H9 (cell line): ENCODE results near the gene BCO1. TPM values are rescaled to one million over a fixed set of nuclear protein-coding genes. Genes with fewer than 3 reads are reported as not detected.

ENCODE experiments used
- DNase-seq: peaks from one replicate; pipeline ENCODE4 v3.0.0-alpha.2; 2017
- H2AFZ ChIP-seq: one replicate; pipeline ENCODE4 v1.6.1; 2013; ENCODE audit warnings: mild to moderate bottlenecking, low read length, control low read depth, moderate library complexity
- H2AK5ac ChIP-seq: 2 replicates; pipeline ENCODE4 v1.6.1; 2013; ENCODE audit warnings: low read length, control low read depth, mixed read lengths; ENCODE audit not compliant: insufficient read length
- H2BK120ac ChIP-seq: one replicate; pipeline ENCODE4 v1.6.1; 2013; ENCODE audit warnings: low read depth, mild to moderate bottlenecking, low read length, control low read depth, inconsistent platforms; ENCODE audit not compliant: poor library complexity, severe bottlenecking
- H2BK12ac ChIP-seq: 2 replicates; pipeline ENCODE4 v1.6.1; 2013; ENCODE audit warnings: low read length, control low read depth, mixed read lengths, low read depth; ENCODE audit not compliant: insufficient read length
- H2BK15ac ChIP-seq: 2 replicates; pipeline ENCODE4 v1.6.1; 2013; ENCODE audit warnings: low read depth, low read length, control low read depth
- H2BK20ac ChIP-seq: one replicate; pipeline ENCODE4 v1.6.1; 2013; ENCODE audit warnings: low read depth, mild to moderate bottlenecking, low read length, control low read depth, inconsistent platforms; ENCODE audit not compliant: poor library complexity, severe bottlenecking
- H2BK5ac ChIP-seq: 2 replicates; pipeline ENCODE4 v1.6.1; 2013; ENCODE audit warnings: low read length, control low read depth, mixed read lengths; ENCODE audit not compliant: insufficient read length
- H3K14ac ChIP-seq: 2 replicates; pipeline ENCODE4 v1.6.1; 2013; ENCODE audit warnings: low read length, control low read depth; ENCODE audit not compliant: insufficient read depth
- H3K18ac ChIP-seq: 2 replicates; pipeline ENCODE4 v1.6.1; 2013; ENCODE audit warnings: low read depth, mild to moderate bottlenecking, mixed read lengths, low read length, control low read depth; ENCODE audit not compliant: insufficient read length
- H3K23ac ChIP-seq: 2 replicates; pipeline ENCODE4 v1.6.1; 2013; ENCODE audit warnings: low read length, control low read depth, mixed read lengths, low read depth; ENCODE audit not compliant: insufficient read length
- H3K23me2 ChIP-seq: 2 replicates; pipeline ENCODE4 v1.6.1; 2013; ENCODE audit warnings: low read depth, mild to moderate bottlenecking, mixed read lengths, low read length, control low read depth; ENCODE audit not compliant: insufficient read length, poor library complexity, severe bottlenecking
- H3K27ac ChIP-seq: 2 replicates; pipeline ENCODE4 v1.5.1; 2013; ENCODE audit warnings: low read length, control low read depth, mixed read lengths, low read depth; ENCODE audit not compliant: insufficient read length
- H3K27me3 ChIP-seq: 2 replicates; pipeline ENCODE4 v1.6.1; 2013; ENCODE audit warnings: low read length, control low read depth, inconsistent platforms; ENCODE audit not compliant: insufficient read depth
- H3K4ac ChIP-seq: 2 replicates; pipeline ENCODE4 v1.6.1; 2013; ENCODE audit warnings: low read depth, mild to moderate bottlenecking, control low read depth, inconsistent platforms, low read length, moderate library complexity
- H3K4me1 ChIP-seq: 2 replicates; pipeline ENCODE4 v1.6.1; 2013; ENCODE audit warnings: low read length, control low read depth, inconsistent platforms; ENCODE audit not compliant: insufficient read depth
- H3K4me2 ChIP-seq: 2 replicates; pipeline ENCODE4 v1.6.1; 2013; ENCODE audit warnings: low read length, control low read depth, mixed read lengths; ENCODE audit not compliant: insufficient read length, insufficient read depth
- H3K56ac ChIP-seq: 2 replicates; pipeline ENCODE4 v1.6.1; 2013; ENCODE audit warnings: low read depth, mild to moderate bottlenecking, mixed read lengths, low read length, control low read depth; ENCODE audit not compliant: insufficient read length
- H3K79me1 ChIP-seq: 2 replicates; pipeline ENCODE4 v1.6.1; 2013; ENCODE audit warnings: low read depth, mild to moderate bottlenecking, moderate library complexity, low read length, control low read depth, inconsistent platforms; ENCODE audit not compliant: insufficient read depth, poor library complexity, severe bottlenecking
- H3K79me2 ChIP-seq: 2 replicates; pipeline ENCODE4 v1.6.1; 2013; ENCODE audit warnings: low read length, control low read depth, inconsistent platforms; ENCODE audit not compliant: insufficient read depth
- H3K9ac ChIP-seq: 2 replicates; pipeline ENCODE4 v1.6.1; 2013; ENCODE audit warnings: low read length, control low read depth, mixed read lengths; ENCODE audit not compliant: insufficient read length; ENCODE audit errors: extremely low read depth
- H3K9me3 ChIP-seq: one replicate; pipeline ENCODE4 v1.6.1; 2013; ENCODE audit warnings: low read depth, low read length, inconsistent platforms; ENCODE audit not compliant: control insufficient read depth
- H3T11ph ChIP-seq: one replicate; pipeline ENCODE4 v1.6.1; 2013; ENCODE audit warnings: mild to moderate bottlenecking, low read length, control low read depth, inconsistent platforms
- H4K20me1 ChIP-seq: one replicate; pipeline ENCODE4 v1.6.1; 2013; ENCODE audit not compliant: control insufficient read depth, insufficient read length, insufficient read depth
- H4K5ac ChIP-seq: 2 replicates; pipeline ENCODE4 v1.6.1; 2013; ENCODE audit warnings: low read depth, mild to moderate bottlenecking, mixed read lengths, low read length, control low read depth; ENCODE audit not compliant: insufficient read length
- H4K8ac ChIP-seq: replicated peaks from 2 replicates; pipeline ENCODE4 v1.6.1; 2013; ENCODE audit warnings: low read length, control low read depth, mixed read lengths, low read depth; ENCODE audit not compliant: insufficient read length
- H4K91ac ChIP-seq: 2 replicates; pipeline ENCODE4 v1.6.1; 2013; ENCODE audit warnings: low read depth, mild to moderate bottlenecking, moderate library complexity, mixed read lengths, low read length, control low read depth; ENCODE audit not compliant: insufficient read length
- H3K27ac Mint-ChIP-seq, 3 experiments: 2 replicates in 2 of 3; 3 replicates in 1 of 3; pipeline ENCODE4 v1.8.0; 2020 to 2021; ENCODE audit warnings: mixed read lengths in 3 of 3, mild to moderate bottlenecking in 1 of 3, moderate library complexity in 1 of 3
- H3K27me3 Mint-ChIP-seq: 2 replicates; pipeline ENCODE4 v1.8.0; 2021; ENCODE audit warnings: low read depth, mild to moderate bottlenecking, moderate library complexity, mixed read lengths
- H3K36me3 Mint-ChIP-seq, 3 experiments: 2 replicates in 2 of 3; 3 replicates in 1 of 3; pipeline ENCODE4 v1.8.0; 2020 to 2021; ENCODE audit warnings: low read depth in 3 of 3, mixed read lengths in 3 of 3; ENCODE audit not compliant: insufficient read depth in 1 of 3
- H3K4me1 Mint-ChIP-seq, 2 experiments: 2 replicates each; pipeline ENCODE4 v1.8.0; 2020; ENCODE audit warnings: mixed read lengths in 2 of 2
- H3K4me3 Mint-ChIP-seq, 2 experiments: 2 replicates in 1 of 2; 3 replicates in 1 of 2; pipeline ENCODE4 v1.8.0; 2020 to 2021; ENCODE audit warnings: mild to moderate bottlenecking in 2 of 2, mixed read lengths in 2 of 2, moderate library complexity in 1 of 2
- H3K9me3 Mint-ChIP-seq, 2 experiments: 2 replicates in 1 of 2; 3 replicates in 1 of 2; pipeline ENCODE4 v1.8.0; 2020; ENCODE audit warnings: mild to moderate bottlenecking in 2 of 2, mixed read lengths in 2 of 2, moderate library complexity in 1 of 2
- CTCF ChIP-seq: fragments of 200-600 bp; sonication (generic); conservative IDR thresholded peaks from 3 replicates; pipeline ENCODE4 v1.8.0; 2021; ENCODE audit warnings: antibody characterized with exemption, mild to moderate bottlenecking
- WGBS: extraction: QIAGEN DNeasy Blood & Tissue Kit; methylation state at CpG from one replicate; pipeline ENCODE4 v1.1.7; 2013; ENCODE audit warnings: missing lambda C conversion rate, low lambda C conversion rate, mixed read lengths; ENCODE audit not compliant: insufficient read length; ENCODE audit errors: extremely low coverage; 5-methylcytosine and 5-hydroxymethylcytosine counted together
- total RNA-seq: library from RNA; stranded (reverse); gene quantifications from 2 replicates; pipeline ENCODE4 v1.2.1, GENCODE V29; 2021

BCO1 gene
- total RNA-seq, 1 experiment from 2014 or later = not detected

GRCh38 chr16:81237282-81237681, 1.2 kb upstream of the BCO1 start:
- H3K27ac Mint-ChIP-seq = peak overlapping the region in 1 of 3 experiments; percentile 98; a peak in 3 of 7 replicates

More at GRCh38 chr16:81237282-81237681, 1.2 kb upstream of the BCO1 start:
- no CpG with 5 or more reads among the region's 8 CpGs for WGBS
- Histone ChIP-seq H3K23ac (no peak overlapping the region), H3K4me2 (no peak overlapping the region), H3K9ac (no peak overlapping the region), H3K14ac (no peak overlapping the region), H3K79me2 (no peaks in the 10 kb centered on the region), H4K5ac (no peak overlapping the region), H2BK20ac (no peak overlapping the region), H2AFZ (no peak overlapping the region), H4K8ac (no peak overlapping the region), H3K79me1 (no peaks in the 10 kb centered on the region), H2AK5ac (no peak overlapping the region), H2BK12ac (no peak overlapping the region), H3K4ac (no peak overlapping the region), H3K18ac (no peak overlapping the region), H3T11ph (no peak overlapping the region), H4K91ac (no peak overlapping the region), H4K20me1 (no peaks in the 10 kb centered on the region), H2BK5ac (no peak overlapping the region), H3K9me3 (no peaks in the 10 kb centered on the region), H3K27me3 (no peaks in the 10 kb centered on the region), H2BK15ac (no peak overlapping the region), H3K23me2 (peaks cover 3% of the 10 kb centered on the region), H3K4me1 (no peaks in the 10 kb centered on the region; the same call in 1 of the 2 replicates), H3K56ac (no peak overlapping the region), H2BK120ac (no peak overlapping the region), H3K27ac (no peak overlapping the region)
- Mint-ChIP-seq H3K9me3 (no peaks in the 10 kb centered on the region; a peak in 1 of 5 replicates), H3K36me3 (no peaks in the 10 kb centered on the region), H3K4me1 (peaks cover 21 to 29% of the 10 kb centered on the region in 2 experiments), H3K4me3 (peak overlapping the region in 1 of 2 experiments; percentile 52; a peak in 1 of 5 replicates), H3K27me3 (no peaks in the 10 kb centered on the region; the same call in none of the 2 replicates)
- no peak for DNase-seq
- no peak for TF ChIP-seq CTCF
